ENCODE data around the gene FGF1. TPM values are rescaled to one million over a fixed set of nuclear protein-coding genes. Genes with fewer than 3 reads are reported as not detected.

The FGF1 gene
- total RNA-seq, 3 donors from 2014 or later (not counting 1 experiment from before 2014, with no cell fraction given): not detected

GRCh38 chr5:142548739-142549275, 137.1 kb downstream of the FGF1 start:
- Mint-ChIP-seq H3K27ac (no peak overlapping the region), H3K27me3 (ENCODE audit: low read depth in 2 of 2) (peaks cover 36 to 38% of the 10 kb centered on the region in 2 donors), H3K4me1 (peaks cover 0 to 7% of the 10 kb centered on the region in 2 donors), H3K36me3 (no peaks in the 10 kb centered on the region), H3K9me3 (no peaks in the 10 kb centered on the region), H3K4me3 (no peak overlapping the region)
- Histone ChIP-seq H3K4me1 (ENCODE audit: control insufficient read depth, insufficient read depth, low read length) (no peaks in the 10 kb centered on the region), H3K9me3 (ENCODE audit: control insufficient read depth, insufficient read depth, low read length) (no peaks in the 10 kb centered on the region), H3K4me3 (ENCODE audit: low read length) (no peak overlapping the region), H3K27ac (ENCODE audit: low read length) (no peak overlapping the region), H3K27me3 (ENCODE audit: control insufficient read depth, insufficient read depth, low read length) (peaks cover 21% of the 10 kb centered on the region), H3K36me3 (ENCODE audit: control insufficient read depth, insufficient read depth, low read length) (no peaks in the 10 kb centered on the region)
- intact Hi-C loops (cut with micrococcal nuclease): loop anchor here (1.0 kb wide), 1 partner anchor 397 kb away; no protein-coding TSS in a partner anchor
- ATAC-seq: peak; percentile 21 to 55 (median 55)
- 39% methylated on average over 5 of the region's 5 CpGs for WGBS (ENCODE audit: insufficient coverage)
- peak in 1 of 2 donors; percentile 49 for DNase-seq
- TF ChIP-seq CTCF (IDR thresholded peaks at IDR 0.05): peak; percentile 55

- Histone ChIP-seq H3K27ac (ENCODE audit: low read length) (no peak overlapping the region), H3K4me1 (ENCODE audit: control insufficient read depth, insufficient read depth, low read length) (no peaks in the 10 kb centered on the region), H3K27me3 (ENCODE audit: control insufficient read depth, insufficient read depth, low read length) (peaks cover 21% of the 10 kb centered on the region), H3K36me3 (ENCODE audit: control insufficient read depth, insufficient read depth, low read length) (no peaks in the 10 kb centered on the region), H3K9me3 (ENCODE audit: control insufficient read depth, insufficient read depth, low read length) (no peaks in the 10 kb centered on the region), H3K4me3 (ENCODE audit: low read length) (no peak overlapping the region)
- Mint-ChIP-seq H3K27me3 (ENCODE audit: low read depth in 2 of 2) (peaks cover 30 to 40% of the 10 kb centered on the region in 2 donors), H3K9me3 (no peaks in the 10 kb centered on the region), H3K4me3 (no peak overlapping the region), H3K4me1 (peaks cover 0 to 7% of the 10 kb centered on the region in 2 donors), H3K27ac (no peak overlapping the region), H3K36me3 (no peaks in the 10 kb centered on the region)
- TF ChIP-seq CTCF (IDR thresholded peaks at IDR 0.05): no peak
- WGBS (ENCODE audit: insufficient coverage): 90% methylated on average over 9 of the region's 9 CpGs
- intact Hi-C loops (cut with micrococcal nuclease): no loop called here
- ATAC-seq: no peak
- no peak for DNase-seq
Observed at GRCh38 chr5:142547445-142548380, 138.2 kb downstream of the FGF1 start.

GRCh38 chr5:142545650-142546322, 140.1 kb downstream of the FGF1 start:
- 70% methylated on average over 2 of the region's 3 CpGs for WGBS (ENCODE audit: insufficient coverage)
- DNase-seq: no peak
- H3K9me3 ChIP-seq (ENCODE audit: control insufficient read depth, insufficient read depth, low read length): no peaks in the 10 kb centered on the region
- Mint-ChIP-seq H3K4me1 (no peaks in the 10 kb centered on the region), H3K4me3 (no peak overlapping the region), H3K27me3 (ENCODE audit: low read depth in 2 of 2) (peaks cover 25 to 28% of the 10 kb centered on the region in 2 donors), H3K27ac (no peak overlapping the region), H3K9me3 (no peaks in the 10 kb centered on the region), H3K36me3 (no peaks in the 10 kb centered on the region)
- intact Hi-C loops (cut with micrococcal nuclease): no loop called here
- no peak for TF ChIP-seq CTCF (IDR thresholded peaks at IDR 0.05)
- H3K27me3 ChIP-seq (ENCODE audit: control insufficient read depth, insufficient read depth, low read length): peaks cover 11% of the 10 kb centered on the region
- H3K4me3 ChIP-seq (ENCODE audit: low read length): no peak overlapping the region
- no peak for ATAC-seq
- H3K27ac ChIP-seq (ENCODE audit: low read length): no peak overlapping the region
- H3K4me1 ChIP-seq (ENCODE audit: control insufficient read depth, insufficient read depth, low read length): no peaks in the 10 kb centered on the region
- no peaks in the 10 kb centered on the region for H3K36me3 ChIP-seq (ENCODE audit: control insufficient read depth, insufficient read depth, low read length)
